Stomach (tissue), 4 donors: ENCODE data around the gene RGMA.

Experiments used
- CTCF ChIP-seq, 7 experiments: fragments of 450-650 bp in 4 of 7; fragments of 200-600 bp in 3 of 7; sonication (generic) in 3 of 7; IDR thresholded peaks; one replicate each; pipeline ENCODE4 v1.5.1; 2016 to 2019; ENCODE audit warnings: antibody characterized with exemption in 7 of 7, control low read depth in 2 of 7, mild to moderate bottlenecking in 1 of 7
- POLR2A ChIP-seq, 4 donors: fragments of 450-650 bp; IDR thresholded peaks; one replicate each; pipeline ENCODE4 v1.6.1; 2016; ENCODE audit warnings: antibody characterized with exemption in 4 of 4, control low read depth in 2 of 4, mild to moderate bottlenecking in 1 of 4, moderate library complexity in 1 of 4
- POLR2AphosphoS5 ChIP-seq, 3 donors: sonication (generic); formaldehyde crosslinking; IDR thresholded peaks; one replicate each; pipeline ENCODE4 v1.6.1; 2016; ENCODE audit warnings: antibody characterized with exemption in 3 of 3

- TF ChIP-seq CTCF (IDR thresholded peaks at IDR 0.05) (no peak), POLR2A (IDR thresholded peaks at IDR 0.05) (no peak), POLR2AphosphoS5 (IDR thresholded peaks at IDR 0.05) (no peak)
These were observed 87.9 kb downstream of the RGMA start for GRCh38 chr15:93001156-93001555.
